COR-L47 (cell line): Measurements from ENCODE around the gene MET.
"Not testable (repeated sequence)": the region's sequence is repeated elsewhere in the genome, so short reads cannot be mapped to it uniquely, and the experiment has no call there.

ENCODE experiments used
- DNase-seq: peaks from one replicate; lab custom pipeline; 2025; lab: John Stamatoyannopoulos, UW

MET gene

DNA sequence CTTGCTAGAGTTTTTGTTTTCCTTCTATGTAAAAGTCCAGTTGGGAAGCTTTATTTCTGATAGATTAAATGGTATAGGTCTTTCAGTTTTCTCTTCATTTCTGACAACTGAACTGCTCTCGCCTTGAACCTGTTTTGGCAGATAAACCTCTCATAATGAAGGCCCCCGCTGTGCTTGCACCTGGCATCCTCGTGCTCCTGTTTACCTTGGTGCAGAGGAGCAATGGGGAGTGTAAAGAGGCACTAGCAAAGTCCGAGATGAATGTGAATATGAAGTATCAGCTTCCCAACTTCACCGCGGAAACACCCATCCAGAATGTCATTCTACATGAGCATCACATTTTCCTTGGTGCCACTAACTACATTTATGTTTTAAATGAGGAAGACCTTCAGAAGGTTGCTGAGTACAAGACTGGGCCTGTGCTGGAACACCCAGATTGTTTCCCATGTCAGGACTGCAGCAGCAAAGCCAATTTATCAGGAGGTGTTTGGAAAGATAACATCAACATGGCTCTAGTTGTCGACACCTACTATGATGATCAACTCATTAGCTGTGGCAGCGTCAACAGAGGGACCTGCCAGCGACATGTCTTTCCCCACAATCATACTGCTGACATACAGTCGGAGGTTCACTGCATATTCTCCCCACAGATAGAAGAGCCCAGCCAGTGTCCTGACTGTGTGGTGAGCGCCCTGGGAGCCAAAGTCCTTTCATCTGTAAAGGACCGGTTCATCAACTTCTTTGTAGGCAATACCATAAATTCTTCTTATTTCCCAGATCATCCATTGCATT, 27.1 kb downstream of the MET start:
- DNase-seq = peak; percentile 90

DNA sequence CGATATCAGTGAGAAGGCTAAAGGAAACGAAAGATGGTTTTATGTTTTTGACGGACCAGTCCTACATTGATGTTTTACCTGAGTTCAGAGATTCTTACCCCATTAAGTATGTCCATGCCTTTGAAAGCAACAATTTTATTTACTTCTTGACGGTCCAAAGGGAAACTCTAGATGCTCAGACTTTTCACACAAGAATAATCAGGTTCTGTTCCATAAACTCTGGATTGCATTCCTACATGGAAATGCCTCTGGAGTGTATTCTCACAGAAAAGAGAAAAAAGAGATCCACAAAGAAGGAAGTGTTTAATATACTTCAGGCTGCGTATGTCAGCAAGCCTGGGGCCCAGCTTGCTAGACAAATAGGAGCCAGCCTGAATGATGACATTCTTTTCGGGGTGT, 27.7 kb downstream of the MET start:
- no peak for DNase-seq

DNA sequence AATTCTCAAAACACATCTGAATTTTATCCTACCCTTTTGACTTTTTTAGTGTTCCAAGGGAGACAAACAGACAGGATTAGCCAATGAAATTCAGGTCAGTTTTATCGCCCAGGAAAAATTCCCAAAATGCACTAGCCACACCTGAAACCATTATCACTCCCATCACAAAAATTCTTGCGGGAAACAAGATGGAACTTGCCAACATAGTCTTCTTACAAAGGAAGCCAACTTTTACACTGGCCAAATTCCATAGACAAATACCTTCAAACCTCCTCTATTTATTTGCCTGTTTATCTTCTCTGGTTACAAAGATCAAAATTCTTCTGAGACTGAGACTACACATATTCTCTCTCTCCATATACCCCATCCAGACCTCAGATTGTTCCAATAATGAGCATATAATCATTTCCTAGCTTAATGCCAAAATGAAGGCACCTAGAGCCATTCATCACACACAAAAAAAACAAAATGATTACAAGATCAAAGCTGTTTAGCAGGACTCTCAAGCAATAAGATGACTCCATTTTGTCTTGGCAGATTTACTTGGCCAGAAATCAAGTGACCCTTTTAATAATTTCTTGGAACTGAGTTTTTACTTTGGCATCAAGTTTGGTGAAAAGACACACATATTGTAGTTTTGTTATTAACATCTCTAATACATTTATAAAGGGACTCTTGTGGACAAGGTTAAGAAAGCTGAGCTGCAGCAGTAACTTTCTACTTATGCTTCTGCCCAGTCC, 30.2 kb downstream of the MET start:
- no peak for DNase-seq

DNA sequence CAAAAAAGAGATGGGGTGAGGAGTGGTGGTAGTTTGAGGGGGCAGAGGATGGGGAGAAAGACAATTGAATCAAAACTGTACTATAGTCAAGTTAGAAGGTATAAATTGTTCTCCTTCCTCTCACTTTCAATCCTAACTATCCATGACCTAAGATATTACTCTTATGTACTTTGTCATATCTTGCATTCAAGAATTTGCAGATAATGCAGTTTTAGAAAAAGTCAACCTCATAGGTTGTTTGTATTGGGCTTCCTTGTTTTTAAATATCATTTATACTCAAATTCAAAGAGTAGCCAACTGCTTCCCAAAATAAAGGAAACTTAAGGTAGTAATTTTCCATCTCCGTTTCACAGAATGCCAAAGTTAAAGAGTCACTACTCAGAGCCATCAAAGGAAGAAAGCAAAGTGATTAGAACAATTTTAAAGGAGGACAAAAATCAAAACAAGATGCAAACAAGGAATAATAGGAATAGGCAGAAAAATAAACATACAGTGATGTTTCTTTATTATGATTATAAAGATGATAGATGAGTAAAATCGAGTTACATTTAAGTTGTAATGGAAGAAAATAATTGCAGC, 32.7 kb downstream of the MET start:
- DNase-seq = no peak

DNA sequence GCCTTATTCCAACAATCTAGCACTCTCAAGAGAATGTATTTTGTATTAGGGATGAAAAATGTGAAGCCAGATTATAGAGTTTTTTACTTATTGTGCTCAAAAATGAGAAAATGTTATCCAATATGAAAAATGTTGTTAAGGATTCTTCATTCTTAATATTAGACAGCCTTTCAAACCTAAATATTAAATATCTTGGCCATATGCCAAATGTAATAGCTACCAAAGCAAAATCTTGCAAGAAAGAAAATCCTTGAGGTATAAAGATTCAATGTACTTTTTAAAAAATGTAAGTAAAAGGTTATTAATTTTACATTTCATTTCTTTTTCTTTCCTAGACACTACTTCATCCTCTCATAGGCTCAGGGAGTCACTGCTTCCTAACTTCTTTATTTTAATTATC, 33.4 kb downstream of the MET start:
- DNase-seq = no peak

DNA sequence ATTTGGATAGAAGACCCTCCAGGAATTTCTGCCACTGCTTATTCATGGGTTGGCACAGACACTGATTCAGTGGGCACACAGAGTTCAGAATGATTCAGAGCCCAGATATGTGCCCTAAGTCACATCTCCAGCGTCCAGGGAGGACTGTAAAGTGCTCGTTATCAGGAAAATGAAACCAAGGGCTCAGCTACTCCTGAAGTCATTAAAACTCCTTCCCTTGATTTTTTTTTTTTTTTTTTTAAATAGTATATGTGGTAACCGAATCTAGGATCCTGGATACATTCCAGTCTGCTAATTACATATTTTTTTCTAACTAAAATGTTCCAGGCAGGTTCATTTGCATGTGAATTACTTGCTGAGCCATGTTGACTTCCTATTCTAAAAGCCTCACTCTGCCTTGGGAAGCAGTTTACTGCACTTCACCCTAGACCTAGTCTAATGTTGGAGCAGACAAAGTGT, 34.7 kb downstream of the MET start:
- DNase-seq = no peak

DNA sequence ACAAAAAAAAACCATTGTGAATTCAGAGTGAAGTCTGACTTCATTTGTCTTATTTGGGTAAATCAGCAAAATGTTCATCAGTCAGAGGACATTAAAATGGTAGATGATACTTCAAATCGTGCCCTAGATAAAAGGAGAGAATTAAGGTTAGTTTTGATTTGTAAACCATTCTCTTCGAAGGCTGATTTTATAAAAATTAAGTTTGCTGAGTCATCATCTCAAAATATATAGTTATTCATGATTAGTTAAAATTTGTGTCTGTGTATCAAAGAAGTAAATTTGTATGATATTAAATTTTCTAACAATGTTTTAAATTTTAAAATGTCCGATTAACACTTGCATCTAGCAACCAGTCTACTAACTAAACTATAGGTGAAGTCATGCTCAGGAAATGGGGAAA, 35.3 kb downstream of the MET start:
- DNase-seq = no peak

DNA sequence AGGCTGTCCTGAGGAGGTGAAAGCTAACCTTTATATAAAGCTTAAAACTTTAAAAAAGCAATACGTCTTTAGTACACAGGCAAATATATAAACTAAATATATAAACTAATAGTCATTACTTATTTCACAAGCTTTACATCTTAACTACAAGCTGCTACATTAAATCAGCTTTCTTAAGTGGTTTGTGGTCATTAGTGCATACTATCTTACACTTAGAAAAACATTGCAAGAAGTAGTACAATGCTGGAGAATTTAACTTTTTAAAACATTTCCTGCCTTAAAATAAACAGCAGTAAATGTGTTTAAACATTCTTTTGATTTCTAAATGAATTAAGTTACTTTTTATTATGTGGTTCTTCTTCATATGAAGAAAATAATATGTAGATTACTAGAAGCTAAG, 36.3 kb downstream of the MET start:
- no peak for DNase-seq

DNA sequence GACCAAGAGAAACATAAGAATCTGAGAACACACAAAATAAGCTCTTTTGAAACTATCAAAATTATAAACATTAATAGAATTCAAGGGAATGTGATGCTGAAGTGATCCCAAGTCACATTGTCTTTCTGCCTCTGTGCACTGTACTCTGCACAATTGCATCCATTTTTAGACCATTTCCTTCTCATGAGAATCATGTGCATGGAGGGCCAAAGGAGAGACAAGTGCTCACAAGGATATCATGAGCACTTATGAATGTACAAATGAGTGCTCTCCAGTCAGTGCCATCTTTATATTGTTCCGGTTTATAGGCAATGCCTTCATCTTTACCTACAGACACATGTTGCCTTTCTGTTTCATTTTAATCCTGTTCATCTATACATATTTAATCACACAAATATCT, 36.9 kb downstream of the MET start:
- no peak for DNase-seq

DNA sequence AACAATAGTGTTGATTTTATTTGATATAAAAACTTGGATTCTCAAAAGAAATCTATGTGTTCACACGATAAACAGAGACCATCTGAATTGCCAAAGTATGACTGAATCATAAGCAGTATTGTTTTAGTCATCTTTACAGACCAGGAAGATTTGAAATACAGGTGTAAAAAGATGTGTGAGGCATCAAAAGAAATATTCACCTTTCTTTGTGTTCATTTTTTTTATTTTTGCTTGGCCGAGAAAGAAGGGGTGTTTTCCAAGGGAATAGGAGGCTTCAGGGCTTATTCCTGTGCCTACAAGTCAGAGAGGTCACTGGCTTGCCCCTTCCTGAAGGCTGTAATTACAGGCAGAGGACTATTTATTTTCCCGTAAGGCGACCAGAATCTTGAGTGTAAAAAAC, 37.3 kb downstream of the MET start:
- DNase-seq = no peak

DNA sequence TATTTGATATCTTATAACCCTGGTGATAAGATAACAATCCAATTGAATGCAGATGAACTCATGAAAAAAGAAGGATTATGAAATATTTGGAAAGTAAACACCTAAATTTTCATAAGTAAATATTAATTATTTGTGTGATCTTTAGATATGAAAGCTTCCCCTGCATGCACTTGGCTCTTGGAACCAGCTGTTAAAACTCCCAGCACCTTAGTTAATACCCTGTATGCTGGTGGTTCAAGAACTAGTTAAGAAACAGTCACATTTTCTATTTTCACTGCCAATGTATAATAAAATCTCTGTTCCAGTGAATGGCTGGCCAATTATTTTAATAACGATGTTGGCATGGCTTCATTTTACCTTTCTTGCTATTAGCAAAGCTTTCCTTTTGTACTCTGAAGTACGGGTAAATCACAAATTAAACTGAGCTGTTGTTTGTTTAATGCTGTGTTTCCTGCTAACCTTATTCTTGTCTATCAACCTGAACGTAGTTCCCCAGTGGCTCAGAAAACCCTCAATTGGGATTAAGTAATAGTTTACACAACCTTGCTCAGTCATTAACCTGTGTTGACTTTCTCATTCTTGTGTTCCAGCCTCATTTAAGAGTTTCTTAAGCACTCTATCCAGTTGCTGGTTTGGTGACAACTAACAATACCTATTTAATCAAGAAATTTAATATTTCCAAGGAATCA, 38.9 kb downstream of the MET start:
- DNase-seq = peak; percentile 81

DNA sequence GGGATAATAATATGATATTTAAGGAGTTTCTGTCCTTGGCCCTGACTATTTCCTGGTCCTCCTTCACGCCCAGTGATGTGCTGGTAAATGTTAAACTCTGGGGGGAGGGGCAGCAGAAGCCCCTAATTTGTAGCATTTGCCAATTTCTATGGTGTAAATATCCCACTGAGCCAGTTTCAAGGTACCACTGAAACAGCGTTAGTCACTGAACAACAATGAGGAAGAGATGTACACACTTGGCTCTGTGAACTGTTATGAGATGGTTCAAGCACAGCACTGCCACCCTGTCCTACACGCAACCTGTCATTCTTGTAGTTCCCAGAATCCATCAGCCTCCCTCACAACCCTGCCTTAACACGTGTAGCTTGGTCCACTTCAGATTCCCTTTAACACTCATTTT, 39.8 kb downstream of the MET start:
- no peak for DNase-seq

DNA sequence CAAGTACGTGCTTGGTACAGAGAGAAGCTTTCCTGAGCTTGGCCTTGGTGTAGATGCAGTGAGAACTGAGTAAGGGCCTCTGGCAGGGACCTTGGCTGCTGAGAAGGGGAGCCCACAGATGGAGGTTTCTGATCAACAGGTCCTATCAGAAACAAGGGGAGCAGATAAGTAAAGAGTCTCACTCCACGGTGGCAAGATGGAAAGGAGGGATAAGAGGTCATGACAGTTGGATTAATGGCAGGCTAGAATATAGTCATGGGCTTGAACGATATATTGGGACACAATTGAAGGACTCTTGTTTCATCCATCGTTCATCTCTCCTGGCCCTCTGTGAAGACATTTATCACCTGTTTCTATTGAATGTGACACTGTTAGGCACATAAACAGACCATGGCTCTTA, 41.5 kb downstream of the MET start:
- DNase-seq = no peak

DNA sequence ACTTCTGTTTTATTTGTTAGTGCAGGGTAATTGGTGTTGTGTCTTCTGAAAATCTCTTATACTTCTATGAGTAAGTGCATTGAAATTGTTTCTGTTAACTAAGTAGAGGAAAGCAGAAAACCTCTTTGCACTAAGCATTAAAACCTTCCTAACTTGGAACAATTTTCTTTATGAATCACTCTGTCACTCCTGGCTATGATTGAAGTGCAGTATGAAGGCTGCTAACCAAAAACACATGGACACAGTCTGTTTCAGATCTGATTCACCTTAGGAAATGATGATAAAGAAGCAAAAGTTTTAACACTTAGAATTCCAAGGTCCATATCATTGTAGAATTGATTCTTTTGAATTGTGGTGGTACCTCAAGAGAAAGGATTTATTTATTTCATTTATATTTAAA, 41.9 kb downstream of the MET start:
- no peak for DNase-seq

DNA sequence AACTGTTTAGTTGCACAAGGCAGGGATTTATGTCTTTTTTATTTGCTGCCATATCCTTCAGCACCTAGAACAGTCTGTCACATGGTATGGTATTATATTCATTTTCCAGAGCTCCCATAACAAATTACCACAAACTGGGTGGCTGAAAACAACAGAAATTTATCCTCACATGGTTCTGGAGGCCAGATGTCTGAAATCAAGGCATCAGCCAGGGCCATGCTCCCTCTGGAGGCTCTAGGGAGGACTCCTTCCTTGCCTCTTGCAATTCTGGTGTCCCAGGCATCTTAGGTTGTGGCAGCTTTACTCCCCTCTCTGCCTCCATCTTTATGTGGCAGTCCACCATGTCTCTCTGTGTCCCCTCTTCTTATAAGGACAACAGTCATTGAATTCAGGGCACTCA, 43.1 kb downstream of the MET start:
- DNase-seq = no peak

DNA sequence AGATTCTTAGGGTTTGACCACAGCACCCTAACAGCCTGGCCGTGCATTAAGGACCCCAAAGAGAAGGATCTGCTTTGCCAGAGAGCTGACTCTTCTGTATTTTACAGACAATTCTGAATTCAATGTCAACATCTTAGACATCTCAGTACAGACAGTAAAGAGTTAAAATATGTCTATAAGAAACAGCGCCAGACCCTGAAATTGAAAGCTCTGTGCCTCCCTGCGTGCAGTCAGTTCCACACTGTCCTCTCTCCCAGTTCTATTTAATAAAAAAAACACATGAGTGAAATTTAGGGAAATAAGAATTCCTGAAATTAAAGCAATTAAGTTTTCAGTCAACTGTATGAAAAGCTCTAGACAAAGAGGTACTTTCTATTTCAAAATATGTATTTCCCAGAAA, 45.1 kb downstream of the MET start:
- no peak for DNase-seq

DNA sequence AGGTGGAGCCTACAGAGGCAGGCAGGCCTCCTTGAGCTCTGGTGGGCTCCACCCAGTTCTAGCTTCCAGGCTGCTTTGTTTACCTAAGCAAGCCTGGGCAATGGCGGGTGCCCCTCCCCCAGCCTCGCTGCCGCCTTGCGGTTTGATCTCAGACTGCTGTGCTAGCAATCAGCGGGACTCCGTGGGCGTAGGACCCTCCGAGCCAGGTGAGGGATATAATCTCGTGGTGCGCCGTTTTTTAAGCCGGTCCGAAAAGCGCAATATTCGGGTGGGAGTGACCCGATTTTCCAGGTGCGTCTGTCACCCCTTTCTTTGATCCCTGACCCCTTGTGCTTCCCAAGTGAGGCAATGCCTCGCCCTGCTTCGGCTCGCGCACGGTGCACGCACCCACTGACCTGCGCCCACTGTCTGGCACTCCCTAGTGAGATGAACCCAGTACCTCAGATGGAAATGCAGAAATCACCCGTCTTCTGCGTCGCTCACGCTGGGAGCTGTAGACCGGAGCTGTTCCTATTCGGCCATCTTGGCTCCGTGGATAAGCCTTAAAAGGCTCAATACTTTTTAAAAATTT, 52.0 kb downstream of the MET start:
- DNase-seq = not testable (repeated sequence)

DNA sequence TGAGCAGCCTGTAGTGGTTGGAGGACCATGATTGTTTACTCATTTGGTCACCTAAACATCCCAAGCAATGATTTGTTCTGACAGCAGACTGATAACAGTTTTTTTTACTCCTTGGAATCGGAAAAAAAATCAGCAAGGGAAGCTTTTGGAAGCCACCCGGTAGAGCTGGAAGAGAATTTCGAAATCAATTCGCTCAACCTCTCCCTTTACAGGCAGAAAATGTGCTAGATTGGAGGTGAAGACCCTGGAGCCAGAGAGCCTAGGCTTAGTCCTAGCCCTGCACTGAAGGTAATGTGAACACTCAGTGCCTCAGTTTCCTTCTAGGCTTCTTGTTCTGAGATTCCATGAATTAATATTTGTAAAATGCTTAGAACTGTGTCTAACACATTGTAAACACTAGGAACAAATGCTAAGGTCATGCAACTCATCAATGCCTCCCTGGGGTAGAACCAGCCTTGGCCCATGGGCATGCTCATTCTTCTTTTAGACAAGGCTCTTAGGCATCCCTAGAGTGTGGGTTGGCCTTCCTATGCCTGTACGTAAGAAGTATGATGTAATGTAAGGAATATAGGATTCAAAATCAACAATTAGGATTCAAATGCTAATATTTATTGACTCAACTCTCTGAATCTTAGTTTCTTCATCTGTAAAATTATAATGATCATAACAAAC, 52.7 kb downstream of the MET start:
- no peak for DNase-seq

DNA sequence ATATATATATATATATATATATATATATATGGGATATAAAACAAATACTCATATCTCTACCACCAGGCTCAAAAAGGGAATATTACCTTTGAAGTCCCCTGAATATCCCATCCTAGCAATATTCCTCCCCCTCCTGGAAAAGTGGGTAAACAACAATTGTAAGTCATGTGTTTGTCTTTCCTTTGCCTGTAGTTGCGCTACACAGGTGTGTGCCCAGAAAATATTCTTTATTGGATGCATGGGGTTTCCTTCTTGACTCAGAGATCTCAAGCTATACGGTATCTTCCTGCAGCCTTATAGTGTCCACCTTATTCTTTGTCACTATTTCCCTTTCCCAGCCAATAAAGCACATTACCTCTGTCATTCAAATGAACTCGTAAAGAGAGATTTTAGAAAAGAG, 54.2 kb downstream of the MET start:
- no peak for DNase-seq

DNA sequence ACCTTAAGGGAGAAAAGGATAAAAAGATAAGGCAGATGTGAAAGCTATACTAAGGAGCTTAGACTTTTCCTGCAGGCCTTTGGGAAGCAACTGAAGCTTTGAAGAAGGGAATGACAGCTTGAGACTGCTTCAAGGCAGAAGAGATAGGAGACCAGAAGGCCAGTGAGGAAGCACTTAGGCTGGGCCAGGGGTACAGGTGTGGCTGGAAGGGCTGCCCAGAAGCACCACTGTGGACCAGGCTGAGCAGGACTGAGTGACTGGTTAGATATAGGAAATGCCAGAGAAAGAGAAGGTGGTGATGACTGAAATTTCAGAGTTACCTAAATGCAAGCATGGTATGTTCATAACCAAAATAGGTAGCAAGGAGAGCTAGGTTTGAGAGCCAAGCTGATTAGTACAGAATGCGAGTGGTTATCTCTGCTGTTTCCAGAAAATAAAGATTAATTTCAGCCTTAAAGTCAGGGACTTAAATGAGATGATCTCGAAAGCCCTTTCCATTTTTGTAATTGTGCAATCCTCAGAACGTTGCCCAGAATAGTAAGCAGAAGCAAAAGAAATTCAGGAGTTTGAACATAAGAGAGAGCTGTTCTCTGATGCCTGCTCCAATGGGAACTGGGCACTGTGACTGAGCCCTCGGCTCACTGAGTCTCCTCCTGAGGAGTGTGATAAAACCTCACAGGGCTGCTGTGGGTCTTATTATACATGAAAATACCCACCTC, 54.9 kb downstream of the MET start:
- DNase-seq = no peak

DNA sequence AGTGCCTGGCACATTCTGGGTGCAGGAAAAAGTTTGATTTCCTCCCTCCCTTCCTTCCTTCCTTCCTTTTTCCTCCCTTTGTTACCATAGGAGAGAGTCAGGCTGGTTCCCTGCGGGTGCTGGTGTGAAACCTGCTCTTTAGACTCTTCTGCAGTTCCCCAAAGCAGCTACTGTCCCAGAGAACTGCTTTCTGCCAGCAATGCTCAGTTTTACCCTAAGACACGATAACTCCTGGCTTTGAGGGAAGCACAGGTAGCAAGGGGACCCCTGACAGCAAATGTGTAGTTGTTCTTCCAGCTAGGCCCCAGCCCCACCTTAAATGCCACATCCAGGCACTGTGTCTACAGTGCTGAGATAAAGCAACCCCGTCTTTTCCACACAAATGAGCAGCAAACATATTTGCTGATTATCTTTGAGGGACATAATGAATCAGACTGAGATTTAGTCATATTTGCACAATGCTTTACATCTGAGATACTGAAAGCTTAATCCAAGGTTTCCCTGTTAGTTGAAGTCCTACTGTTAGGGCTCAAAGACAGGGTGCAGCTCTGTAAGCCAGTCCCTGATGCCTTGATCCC, 55.5 kb downstream of the MET start:
- no peak for DNase-seq
